NCI-H1105 treated with DMSO at 0.1 percent for 48 hours (cell line): ENCODE data around the gene GPALPP1.
"Not testable (repeated sequence)": the region's sequence is repeated elsewhere in the genome, so short reads cannot be mapped to it uniquely, and the experiment has no call there.

ENCODE experiments used
- DNase-seq: peaks from one replicate; lab custom pipeline; 2025; lab: John Stamatoyannopoulos, UW

The GPALPP1 gene

GRCh38 chr13:45007225-45007624 lies 17.9 kb downstream of the GPALPP1 start:
- DNase-seq: no peak

GRCh38 chr13:45007823-45008222 lies 18.5 kb downstream of the GPALPP1 start:
- no peak for DNase-seq

GRCh38 chr13:45011198-45011597 lies 21.9 kb downstream of the GPALPP1 start:
- DNase-seq: no peak

- no peak for DNase-seq
Measured at GRCh38 chr13:45015300-45015699, 26.0 kb downstream of the GPALPP1 start.

- no peak for DNase-seq
Measured at GRCh38 chr13:45016792-45017425, 27.6 kb downstream of the GPALPP1 start.

GRCh38 chr13:45019981-45020380 lies 30.6 kb downstream of the GPALPP1 start:
- not testable (repeated sequence) for DNase-seq

GRCh38 chr13:45021250-45021649 lies 31.9 kb downstream of the GPALPP1 start:
- DNase-seq: no peak

GRCh38 chr13:45024847-45025246 lies 35.5 kb downstream of the GPALPP1 start:
- no peak for DNase-seq

- no peak for DNase-seq
Measured at GRCh38 chr13:45034342-45034741, 45.0 kb downstream of the GPALPP1 start.

GRCh38 chr13:45036206-45036605 lies 46.9 kb downstream of the GPALPP1 start:
- DNase-seq: no peak

GRCh38 chr13:45040173-45040572 lies 50.8 kb downstream of the GPALPP1 start:
- DNase-seq: no peak

- DNase-seq: no peak
Measured at GRCh38 chr13:45040622-45041021, 51.3 kb downstream of the GPALPP1 start.

- no peak for DNase-seq
Measured at GRCh38 chr13:45042539-45042938, 53.2 kb downstream of the GPALPP1 start.

- DNase-seq: no peak
Measured at GRCh38 chr13:45046445-45046844, 57.1 kb downstream of the GPALPP1 start.

GRCh38 chr13:45047394-45048310 lies 58.3 kb downstream of the GPALPP1 start:
- peak; percentile 66 for DNase-seq

GRCh38 chr13:45048890-45049407 lies 59.6 kb downstream of the GPALPP1 start:
- DNase-seq: no peak

- no peak for DNase-seq
Measured at GRCh38 chr13:45049478-45049877, 60.1 kb downstream of the GPALPP1 start.

GRCh38 chr13:45051315-45051714 lies 62.0 kb downstream of the GPALPP1 start:
- DNase-seq: no peak

GRCh38 chr13:45055198-45055901 lies 66.0 kb downstream of the GPALPP1 start:
- DNase-seq: no peak

- DNase-seq: no peak
Measured at GRCh38 chr13:45055902-45056648, 66.7 kb downstream of the GPALPP1 start.

- no peak for DNase-seq
Measured at GRCh38 chr13:45060062-45060461, 70.7 kb downstream of the GPALPP1 start.
